Stimulated activated naive CD4-positive, alpha-beta T cell (primary cell): ENCODE measurements around the gene PSMD1.
A peak's percentile ranks its signal among the peaks of the same experiment; 100 is the strongest.
"Not testable (repeated sequence)": the region's sequence is repeated elsewhere in the genome, so short reads cannot be mapped to it uniquely, and the experiment has no call there.

Experiments used
- DNase-seq, 6 experiments: peaks; one replicate each; lab custom pipeline; 2025; lab: John Stamatoyannopoulos, UW

PSMD1 gene

DNA sequence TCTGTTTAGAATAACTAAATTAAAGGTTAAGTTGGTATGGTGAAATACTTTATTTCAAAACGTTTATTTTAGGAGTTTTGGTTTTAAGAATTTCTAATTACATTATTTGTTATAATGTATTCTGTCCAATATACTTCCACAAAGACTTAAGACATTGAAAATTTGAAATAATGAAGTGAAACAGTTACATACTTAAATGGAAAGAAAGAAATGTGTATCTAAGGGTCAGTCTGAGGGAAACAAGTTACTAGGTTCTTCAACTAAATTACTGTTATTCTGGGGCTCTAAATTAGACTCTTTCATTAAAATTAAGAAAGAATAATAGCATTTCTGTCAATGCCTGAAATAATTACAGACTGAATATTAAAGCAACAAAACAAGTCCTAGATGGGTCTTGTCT is 60.5 kb downstream of the PSMD1 start:
- DNase-seq: no peak

DNA sequence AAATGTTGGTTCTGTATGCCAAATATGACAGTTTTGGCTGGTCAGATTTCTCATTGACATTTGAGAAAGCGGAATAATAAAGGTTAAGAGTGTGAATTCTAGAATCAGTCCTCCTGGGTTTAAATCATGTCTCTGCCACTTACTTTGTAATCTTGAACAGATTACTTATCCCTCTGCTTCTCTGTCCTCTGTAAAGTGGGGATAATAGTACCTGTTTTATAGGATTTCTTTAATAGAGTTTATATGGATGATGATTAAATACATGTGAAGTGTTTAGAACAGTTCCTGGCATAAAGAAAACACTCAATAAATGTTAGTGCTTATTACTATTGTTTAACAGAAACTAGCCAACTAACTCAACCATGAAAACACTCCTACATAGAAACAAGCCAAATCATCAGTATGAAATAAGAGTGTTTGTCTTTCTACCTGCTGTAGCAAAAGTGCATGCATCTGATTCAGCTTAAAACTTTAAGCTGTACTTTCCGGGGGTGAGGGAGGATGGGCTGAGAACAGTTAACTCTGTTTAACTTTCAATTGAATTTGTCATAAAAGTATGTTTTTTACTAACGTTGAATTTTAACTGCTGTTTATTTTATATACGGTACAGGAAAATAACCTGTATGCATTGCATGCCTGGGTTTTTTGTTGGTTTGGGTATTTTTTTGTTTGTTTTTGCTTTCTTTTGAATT is 61.4 kb downstream of the PSMD1 start:
- DNase-seq: no peak

DNA sequence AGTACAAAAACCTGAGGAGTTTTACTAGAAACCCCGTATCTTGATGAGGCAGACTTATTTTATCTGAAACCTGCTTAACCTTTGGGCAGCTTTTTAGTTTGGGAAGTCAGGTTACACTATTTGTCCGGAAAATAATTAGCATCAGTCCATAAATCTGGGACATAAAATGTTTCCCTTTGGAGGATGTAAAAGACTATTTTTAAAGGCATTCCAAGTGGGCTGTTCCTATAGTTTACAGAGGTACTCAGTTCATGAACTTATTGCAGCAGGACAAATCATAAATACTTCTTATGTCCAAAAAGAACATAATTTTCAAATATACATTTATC is 61.9 kb downstream of the PSMD1 start:
- no peak for DNase-seq

DNA sequence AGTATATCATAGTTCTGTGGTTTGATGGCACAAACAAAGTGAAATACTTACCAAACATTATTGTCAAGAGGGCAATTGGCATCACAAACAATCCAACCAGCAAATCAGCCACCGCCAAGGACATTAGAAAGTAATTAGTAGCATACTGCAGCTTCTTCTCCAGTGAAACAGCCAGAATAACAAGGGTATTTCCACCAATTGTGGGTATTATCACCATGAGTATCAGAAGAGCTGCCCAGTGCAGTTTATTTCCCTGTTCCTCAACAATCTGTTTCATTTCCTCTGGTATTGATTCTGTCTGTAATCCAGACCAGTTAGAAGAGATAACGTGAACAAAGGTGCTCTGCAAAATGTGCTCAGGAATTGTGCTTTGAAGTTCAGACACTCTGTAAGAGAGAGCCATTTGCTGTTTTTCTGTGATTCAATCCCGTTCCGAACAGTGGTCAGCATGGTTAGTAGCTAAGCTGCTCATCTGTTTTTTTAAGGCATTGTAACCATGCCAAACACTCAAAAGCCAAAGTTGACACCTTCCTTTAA is 66.8 kb downstream of the PSMD1 start:
- no peak for DNase-seq

DNA sequence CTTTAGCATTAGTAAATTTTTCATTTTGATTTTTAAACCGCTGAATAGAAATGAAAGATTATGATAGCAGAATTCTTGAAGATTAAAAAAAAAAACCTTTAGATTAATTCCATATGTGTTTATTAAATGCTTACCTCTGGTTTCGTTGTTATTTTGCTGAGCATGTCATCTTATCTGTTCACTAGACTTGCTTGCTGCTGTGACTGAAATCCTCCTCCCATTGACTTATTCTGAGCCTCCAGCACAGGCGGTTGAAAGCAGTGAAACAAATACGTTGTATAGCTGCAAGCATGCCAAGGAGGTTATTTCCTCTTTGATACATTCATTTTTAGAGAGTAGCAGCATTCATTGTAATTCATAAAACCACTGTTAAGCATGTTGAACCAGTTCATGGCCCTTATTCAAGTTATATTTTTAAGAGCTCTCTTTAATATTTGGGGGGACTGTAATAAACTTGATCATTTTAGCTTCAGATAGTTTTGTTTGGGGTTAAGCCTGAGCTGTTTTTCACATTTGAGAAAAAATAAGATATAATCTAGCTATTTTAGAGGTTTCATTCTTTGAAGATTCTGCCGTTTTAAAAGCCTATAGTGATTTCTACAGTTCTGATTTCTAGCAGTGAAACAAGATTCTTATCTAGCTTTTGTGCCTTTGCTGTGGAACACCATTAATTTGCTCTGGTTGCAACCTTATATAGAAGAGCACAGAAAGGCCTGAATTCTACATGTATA is 68.3 kb downstream of the PSMD1 start, which contains the start of gene HTR2B:
Gene HTR2B, minus strand, starts transcription at position 205 of the 731 bp plus-strand sequence. CDS start 1,278 bp downstream, outside the sequence.
- peak in 3 of 6 experiments; percentile 17 to 32 (median 27) for DNase-seq

DNA sequence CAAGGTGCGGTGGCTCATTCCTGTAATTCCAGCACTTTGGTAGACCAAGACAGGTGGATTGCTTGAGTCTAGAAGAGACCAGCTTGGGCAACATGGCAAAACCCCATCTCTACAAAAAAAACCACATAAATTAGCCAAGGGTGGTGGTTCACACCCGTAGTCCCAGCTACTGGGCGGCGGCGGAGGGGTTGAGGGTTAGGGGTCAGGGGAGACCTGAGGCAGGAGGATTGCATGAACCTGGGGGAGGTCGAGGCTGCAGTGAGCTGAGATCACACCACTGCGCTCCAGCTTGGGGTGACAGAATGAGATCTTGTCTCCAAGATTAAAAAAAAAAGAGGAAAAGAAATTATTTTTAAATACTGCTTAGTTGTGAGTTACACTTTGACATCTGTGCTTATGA is 69.5 kb downstream of the PSMD1 start:
- no peak for DNase-seq

DNA sequence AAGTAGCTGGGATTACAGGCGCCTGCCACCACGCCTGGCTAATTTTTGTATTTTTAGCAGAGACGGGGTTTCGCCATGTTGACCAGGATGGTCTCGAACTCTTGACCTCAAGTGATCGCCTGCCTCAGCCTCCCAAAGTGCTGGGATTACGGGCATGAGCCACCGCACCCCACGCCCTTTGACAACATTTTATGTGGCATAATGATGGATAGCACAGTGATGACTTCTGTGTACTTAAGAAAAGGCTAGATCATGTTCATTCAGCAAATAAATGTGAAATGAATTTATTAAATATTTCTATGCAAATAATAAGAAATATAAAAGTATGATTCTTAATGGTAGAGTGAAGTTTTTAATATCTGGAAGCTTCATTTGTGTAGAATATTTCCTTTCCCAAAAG is 70.8 kb downstream of the PSMD1 start:
- DNase-seq: no peak

DNA sequence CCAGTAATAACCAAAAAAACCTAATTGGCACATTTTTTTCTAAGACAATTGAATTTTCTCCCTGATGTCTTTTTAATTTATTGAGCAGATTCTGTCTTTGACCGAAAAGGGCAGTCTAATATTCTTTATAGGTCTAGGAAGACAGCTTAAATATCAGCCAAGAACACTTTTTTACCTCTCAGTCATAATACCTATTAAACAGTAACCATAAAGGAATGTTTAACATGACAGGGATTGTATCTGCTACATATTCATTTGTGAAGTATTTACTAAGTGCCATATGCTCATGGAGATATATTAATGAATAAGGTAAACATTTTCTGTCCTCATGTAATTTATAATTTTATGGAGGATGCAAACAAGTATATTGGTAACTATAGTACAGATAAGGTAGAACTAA is 71.3 kb downstream of the PSMD1 start:
- no peak for DNase-seq

DNA sequence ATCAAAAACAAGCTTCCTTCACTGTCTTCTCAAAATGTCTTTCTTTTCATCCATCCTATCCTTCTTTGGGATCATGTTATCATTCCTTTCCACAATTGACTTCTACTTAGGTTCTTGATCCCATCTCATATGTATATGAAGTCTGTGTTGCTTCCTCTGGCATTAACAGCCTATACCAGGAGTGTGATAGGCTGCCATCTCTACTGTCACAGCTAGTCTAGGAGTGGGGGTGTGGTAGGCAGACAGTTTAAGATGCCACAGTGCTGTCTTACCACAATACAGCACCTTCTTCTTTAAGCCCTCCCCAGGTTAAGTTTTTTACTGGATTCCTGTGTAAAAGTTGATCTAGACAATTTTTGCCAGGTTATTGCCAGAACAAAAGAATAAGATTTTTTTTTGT is 71.9 kb downstream of the PSMD1 start:
- DNase-seq: no peak

DNA sequence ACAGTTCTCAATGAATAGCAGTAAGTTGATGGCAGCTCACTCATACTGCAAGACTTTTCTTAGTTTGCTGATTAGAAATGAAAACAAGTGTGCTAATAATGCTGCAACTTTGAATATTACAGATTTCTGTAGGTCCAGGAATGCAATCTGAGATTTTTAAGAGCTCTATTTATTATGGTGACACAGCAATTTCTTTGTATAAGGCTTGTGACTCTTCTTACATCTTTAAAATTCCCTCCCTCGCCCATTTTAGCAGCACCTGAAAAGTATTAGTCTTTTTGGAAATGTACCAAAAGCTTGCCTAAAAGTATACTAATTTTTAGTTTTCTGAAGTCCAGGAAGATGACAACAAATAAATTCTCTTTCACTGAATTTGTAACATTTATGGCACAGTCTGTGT is 72.5 kb downstream of the PSMD1 start:
- DNase-seq: no peak

DNA sequence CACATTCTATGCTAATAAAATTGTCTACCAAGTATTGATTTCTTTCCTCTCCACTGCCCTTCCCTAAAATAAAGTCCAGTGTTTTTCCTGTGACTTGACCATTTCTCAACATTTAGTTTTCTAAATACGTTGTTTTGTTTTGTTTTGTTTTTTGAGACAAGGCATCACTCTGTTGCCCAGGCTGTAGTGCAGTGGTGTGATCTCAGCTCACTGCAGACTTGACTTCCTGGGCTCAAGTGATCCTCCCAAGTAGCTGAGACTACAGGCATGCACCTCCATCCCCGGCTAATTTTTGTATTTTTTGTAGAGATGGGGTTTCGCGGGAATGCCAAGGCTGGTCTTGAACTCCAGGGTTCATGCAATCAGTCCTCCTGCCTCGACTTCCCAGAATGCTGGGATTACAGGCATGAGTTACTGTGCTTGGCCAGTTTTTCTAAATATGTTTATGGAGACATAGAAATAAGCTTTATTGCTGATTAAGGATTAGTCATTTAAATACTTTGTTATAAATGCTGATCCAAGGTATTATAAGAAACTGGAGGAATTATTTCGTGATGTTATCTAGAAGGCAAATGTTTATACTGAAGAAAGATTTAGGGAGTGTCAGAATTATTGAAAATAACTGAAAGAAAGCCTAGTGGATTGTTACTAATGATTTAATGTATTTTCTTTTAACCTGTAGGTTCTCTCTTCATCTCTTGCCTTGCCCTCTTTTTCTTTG is 73.8 kb downstream of the PSMD1 start:
- DNase-seq: no peak

DNA sequence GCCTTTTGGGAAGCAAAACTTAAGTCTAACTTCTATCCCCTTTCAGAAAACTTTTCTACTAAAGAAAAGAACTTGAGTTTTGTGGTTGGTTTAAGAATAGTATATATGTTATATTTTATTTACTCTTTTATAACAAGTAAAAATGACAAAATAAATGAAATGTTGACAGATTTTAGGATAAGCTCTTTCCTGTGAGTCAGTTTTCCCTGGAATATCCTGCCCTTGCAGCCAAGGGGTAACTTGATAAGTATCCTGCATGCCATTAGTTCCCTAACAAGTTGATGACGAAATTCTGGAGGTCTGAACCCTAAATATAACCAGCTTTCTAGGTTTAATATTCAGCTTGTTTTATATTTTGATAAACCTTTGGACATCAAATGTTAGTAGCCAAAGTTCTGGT is 75.5 kb downstream of the PSMD1 start:
- DNase-seq: no peak

DNA sequence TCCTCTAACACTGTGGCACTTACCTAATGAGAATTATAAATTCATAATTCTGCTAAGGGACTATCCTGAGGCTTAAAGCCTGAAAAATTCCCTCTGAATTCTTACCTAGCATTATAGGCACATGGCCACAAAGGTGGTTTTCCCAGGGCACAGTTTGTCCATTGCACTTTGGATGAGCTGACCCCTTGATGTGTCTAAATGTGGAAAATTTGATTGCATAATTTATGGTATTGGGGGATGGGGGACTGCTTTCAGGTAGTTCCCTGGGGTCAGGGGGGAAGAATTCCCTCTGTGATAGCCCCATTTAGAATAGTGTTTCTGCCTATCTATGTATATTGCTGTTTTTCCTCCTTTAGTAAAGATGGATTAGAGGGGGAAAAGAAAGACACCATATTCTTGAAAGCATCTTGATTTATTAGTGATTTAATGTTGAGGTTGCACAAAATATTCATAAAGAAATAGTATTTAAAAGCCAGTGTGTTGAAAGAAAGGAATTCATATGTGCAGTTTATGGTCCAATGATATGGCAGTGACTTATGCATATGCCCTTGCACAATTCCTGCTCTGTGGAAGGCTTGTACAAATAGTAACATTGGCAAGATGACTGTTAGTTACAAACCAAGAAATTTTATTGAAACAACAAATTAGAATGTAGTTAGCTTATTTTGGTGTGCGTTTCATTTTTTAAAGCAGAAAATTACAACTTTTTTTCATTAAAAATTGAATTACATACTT is 76.9 kb downstream of the PSMD1 start:
- DNase-seq: no peak

DNA sequence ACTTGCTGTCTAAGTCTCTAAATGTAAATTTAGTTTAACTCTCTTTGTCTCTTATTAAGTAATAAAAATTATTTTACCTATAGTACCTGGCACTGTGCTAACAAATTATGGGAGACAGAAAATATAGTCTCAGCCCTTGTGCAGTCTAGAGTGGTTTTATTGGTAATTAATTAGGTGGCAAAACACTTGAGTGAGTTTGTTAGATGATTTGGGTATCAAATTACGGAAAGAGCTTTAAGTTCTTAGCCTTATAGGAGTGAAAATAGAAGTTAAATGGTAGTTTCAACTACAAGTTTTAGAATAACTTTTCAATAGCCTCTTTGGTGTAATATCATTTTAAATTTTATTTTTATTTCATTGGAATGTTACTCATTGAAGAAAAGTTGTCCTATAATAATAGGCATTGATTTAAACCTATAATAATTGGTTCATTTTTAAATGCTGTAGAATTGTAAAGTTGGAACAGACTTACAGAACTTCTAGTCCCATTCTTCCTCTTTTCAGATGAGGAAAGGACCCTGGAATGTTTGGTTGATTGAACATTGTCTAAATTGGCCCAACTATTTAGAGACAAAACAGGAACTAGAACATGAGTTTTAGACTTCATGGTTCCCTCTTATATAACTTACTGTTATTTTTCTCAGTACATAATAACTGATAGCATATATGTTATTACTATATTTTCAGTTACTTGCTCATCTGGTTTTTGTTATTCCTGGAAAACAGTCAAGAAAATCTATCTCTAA is 78.4 kb downstream of the PSMD1 start:
- no peak for DNase-seq

DNA sequence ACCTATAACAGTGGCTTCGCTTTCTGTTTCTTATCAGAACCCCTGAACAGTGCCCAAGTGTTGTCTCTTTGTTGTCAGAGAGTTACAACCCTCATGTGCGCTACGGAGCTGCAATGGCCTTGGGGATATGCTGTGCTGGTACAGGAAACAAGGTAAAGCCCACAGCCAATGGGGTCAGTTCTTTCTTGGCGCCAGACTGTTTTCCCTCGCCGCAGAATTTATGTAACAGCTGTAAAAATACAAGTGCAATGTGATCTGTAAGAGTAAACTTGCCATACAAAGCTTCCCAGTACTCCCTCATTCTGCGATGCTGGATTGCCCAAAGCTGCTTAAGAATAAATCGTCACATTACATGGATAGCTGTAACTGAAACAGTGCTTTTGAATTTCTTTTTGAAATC is 82.0 kb downstream of the PSMD1 start:
- no peak for DNase-seq

DNA sequence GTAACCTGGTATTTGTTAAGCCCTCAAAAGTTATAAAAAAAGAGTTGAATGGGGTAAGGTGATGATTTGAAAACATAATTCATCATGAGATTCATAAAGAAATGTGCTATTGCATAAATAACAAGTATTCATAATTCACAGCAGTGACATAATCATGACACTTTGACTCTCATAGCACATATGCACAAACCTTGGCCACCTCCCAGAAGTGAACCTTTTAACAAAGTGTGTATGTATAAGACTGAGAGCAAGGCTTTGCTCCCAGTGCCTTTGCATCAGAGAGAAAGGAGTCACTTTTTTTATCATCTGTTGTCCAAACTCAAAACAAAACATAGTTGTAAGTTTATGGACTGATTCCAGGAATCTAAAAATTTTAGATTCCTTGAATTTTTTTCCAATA is 83.1 kb downstream of the PSMD1 start:
- no peak for DNase-seq

DNA sequence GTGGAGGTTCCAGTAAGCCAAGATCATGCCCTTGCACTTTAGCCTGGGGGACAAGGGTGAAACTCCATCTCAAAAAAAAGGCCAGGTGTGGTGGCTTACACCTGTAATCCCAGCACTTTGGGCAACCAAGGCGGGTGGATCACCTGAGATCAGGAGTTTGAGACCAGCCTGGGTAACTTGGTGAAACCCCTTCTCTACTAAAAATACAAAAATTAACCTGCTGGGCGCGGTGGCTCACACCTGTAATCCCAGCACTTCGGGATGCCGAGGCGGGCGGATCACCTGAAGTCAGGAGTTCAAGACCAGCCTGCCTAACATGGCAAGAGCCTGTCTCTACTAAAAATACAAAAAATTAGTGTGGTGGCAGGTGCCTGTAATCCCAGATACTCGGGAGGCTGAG is 84.1 kb downstream of the PSMD1 start:
- DNase-seq: not testable (repeated sequence)

DNA sequence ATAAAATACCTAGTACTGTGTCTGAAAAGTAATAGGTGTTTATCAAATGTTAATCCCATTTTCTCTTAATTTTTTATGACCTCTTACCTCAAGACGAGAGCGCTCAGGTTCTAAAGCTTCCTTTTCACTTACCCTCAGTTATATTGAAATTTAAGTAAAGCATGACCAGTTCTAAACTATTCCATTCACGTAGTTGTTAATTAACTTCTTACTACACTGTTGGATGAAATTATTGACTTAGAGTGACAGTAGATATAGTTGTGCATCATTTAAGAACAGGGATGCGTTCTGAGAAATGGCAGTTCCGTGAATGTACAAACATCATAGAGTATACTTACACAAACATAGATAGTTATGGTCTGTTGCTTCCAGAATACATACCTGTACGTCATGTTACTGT is 88.2 kb downstream of the PSMD1 start:
- DNase-seq: no peak

DNA sequence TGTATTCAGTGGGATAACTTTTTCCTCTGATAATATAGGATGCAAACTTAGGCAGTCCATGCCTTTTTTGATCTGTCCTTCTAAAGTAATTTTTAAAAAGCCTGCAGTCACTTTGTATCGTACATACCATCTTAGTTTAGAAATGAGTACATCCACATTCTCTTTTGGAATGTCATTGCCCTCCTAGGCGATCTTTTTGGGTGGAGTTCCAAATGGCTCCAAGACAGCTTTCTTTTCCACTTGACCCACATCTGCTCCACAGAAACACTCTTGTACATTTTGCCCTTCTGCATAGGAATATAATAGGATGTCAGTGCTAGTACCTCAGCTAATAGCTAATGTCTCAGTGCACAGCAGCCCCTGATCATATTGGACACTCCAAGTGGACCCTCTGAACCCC is 90.0 kb downstream of the PSMD1 start:
- no peak for DNase-seq

DNA sequence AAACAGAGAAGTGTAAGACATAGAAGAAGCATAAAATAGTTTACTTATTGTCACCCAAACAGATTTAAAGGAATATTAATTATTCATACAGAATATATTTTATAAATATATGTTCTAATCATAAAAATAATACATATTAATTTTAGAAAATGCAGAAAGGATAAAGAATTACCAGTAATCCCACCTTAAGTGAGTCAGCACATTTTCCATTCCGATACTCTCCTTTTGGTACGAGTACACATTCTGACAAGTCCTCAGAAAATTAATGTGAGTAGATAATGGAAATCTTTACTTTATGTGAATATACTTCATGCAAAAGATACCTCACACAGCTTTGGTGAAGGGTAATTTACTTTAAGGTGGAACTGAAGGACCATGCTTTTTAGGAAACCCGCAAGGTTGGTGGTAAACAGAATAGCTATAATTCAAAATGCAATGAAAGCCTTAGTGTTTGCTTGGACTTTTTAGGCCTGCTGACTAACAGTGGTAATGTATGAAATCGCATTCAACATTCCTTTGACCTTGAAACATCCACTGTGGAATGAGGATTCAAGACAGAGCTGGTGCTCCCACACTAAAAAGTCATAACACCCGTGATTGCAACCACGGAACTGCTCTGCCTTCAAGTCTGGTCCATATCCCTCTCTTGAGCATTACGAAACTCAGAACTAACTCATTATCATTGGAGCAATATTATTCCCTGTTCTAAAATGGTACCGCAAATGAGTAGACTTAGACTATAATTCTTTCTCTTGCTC is 96.3 kb downstream of the PSMD1 start:
- no peak for DNase-seq

DNA sequence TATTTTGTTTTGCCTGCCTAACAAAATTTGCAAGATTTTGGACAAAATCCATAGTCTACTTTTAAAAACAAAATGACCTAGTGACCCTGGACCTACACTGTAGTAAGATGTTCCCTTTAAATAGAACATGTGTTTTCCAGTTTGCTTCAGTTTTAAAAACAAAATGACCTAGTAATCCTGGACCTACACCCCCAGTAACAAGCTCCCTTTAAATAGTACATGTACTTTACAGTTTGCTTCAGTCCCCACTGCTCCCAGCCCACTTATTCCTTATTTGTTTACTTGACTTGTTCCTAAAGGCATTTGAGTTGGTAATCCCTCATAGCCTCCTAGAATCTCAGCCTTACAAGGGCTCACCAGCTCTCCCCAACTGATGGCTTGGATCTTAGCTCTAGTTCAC is 102.6 kb downstream of the PSMD1 start:
- DNase-seq: no peak
